OCI-LY3 (cell line): ENCODE results near the gene SLC50A1.

Experiments used
- CTCF ChIP-seq: fragments of 200-600, 300-600 bp; sonication (generic); IDR thresholded peaks from 2 replicates; pipeline ENCODE4 v1.5.1; 2014; ENCODE audit warnings: antibody characterized with exemption, low read length, low read depth
- EZH2phosphoT487 ChIP-seq: fragments of 200-600 bp; shearing (Covaris generic); IDR thresholded peaks from 2 replicates; pipeline ENCODE4 v1.6.1; 2018; ENCODE audit warnings: antibody characterized with exemption, mixed run types, low read depth

GRCh38 chr1:155130272-155131006 lies 5.2 kb upstream of the SLC50A1 start:
- TF ChIP-seq CTCF (no peak), EZH2phosphoT487 (no peak)
